K562 (cell line): ENCODE results near the gene MN1. TPM values are rescaled to one million over a fixed set of nuclear protein-coding genes. Genes with fewer than 3 reads are reported as not detected.

ENCODE experiments used
- ATAC-seq: fragments of 200-7000 bp; cut with Tn5 transposase; 3 replicates; pipeline ENCODE4 v1.9.1; 2020; ENCODE audit warnings: moderate library complexity
- BruUV-seq: library from RNA; stranded (reverse); fragments of 400-500 nt; replicated peaks from 2 replicates; lab custom pipeline; 2021; lab: Mats Ljungman, UMichigan
- CTCF ChIA-PET: fragments of 300-600 bp; formaldehyde crosslinking; extraction: SDS; loops from one replicate; lab custom pipeline; 2021; ENCODE audit warnings: low intra/inter-chr PET ratio; lab: Yijun Ruan, JAX
- POLR2A ChIA-PET: fragments of 300-600, 350-650 bp; sonication (Branson Sonifier 250); formaldehyde crosslinking; extraction: SDS; loops from one replicate; lab custom pipeline; 2021; ENCODE audit warnings: antibody characterized with exemption, inconsistent platforms; lab: Yijun Ruan, JAX
- DNase-seq, 4 experiments: peaks; one replicate each; pipeline versions ENCODE4 v3.0.0 to v3.0.0-alpha.2; 2011 to 2018; ENCODE audit warnings: low spot score in 3 of 4, mixed read lengths in 3 of 4; ENCODE audit errors: extremely low read depth in 1 of 4
- FAIRE-seq: peaks from 2 replicates; lab custom pipeline; 2011; peaks lifted over from hg19 to GRCh38; lab: Jason Lieb, UNC
- H2AFZ ChIP-seq: 2 replicates; pipeline ENCODE4 v1.6.0; 2011; ENCODE audit warnings: low read depth, low read length, control low read depth, inconsistent platforms
- H3K27ac ChIP-seq: fragments of 200-600 bp; 3 replicates; pipeline ENCODE4 v1.8.0; 2011; ENCODE audit warnings: low read depth, mild to moderate bottlenecking, control low read depth, inconsistent platforms, low read length, moderate library complexity, mixed read lengths; ENCODE audit errors: extremely low read depth
- H3K27me3 ChIP-seq, 2 experiments: fragments of 300-600 bp in 1 of 2; 2 replicates in 1 of 2; 3 replicates in 1 of 2; pipeline versions ENCODE4 v1.6.0 to v1.8.0; 2011; ENCODE audit warnings: inconsistent platforms in 2 of 2, low read length in 2 of 2, mild to moderate bottlenecking in 1 of 2, mixed read lengths in 1 of 2, moderate library complexity in 1 of 2; ENCODE audit not compliant: control insufficient read depth in 2 of 2, insufficient read depth in 2 of 2
- H3K36me3 ChIP-seq: fragments of 300-600 bp; 3 replicates; pipeline ENCODE4 v1.8.0; 2011; ENCODE audit warnings: mild to moderate bottlenecking, low read length, inconsistent platforms; ENCODE audit not compliant: control insufficient read depth, insufficient read depth
- H3K4me1 ChIP-seq, 2 experiments: fragments of 200-600 bp in 1 of 2; replicated peaks in 1 of 2; 2 replicates in 1 of 2; 3 replicates in 1 of 2; pipeline versions ENCODE4 v1.5.1 to v1.8.0; 2011; ENCODE audit warnings: inconsistent platforms in 2 of 2, low read length in 2 of 2, mild to moderate bottlenecking in 1 of 2, mixed read lengths in 1 of 2, moderate library complexity in 1 of 2; ENCODE audit not compliant: control insufficient read depth in 2 of 2, insufficient read depth in 2 of 2
- H3K4me2 ChIP-seq: 2 replicates; pipeline ENCODE4 v1.6.1; 2011; ENCODE audit warnings: low read length, control low read depth, inconsistent platforms, mixed read lengths; ENCODE audit not compliant: insufficient read depth
- H3K4me3 ChIP-seq: fragments of 200-600 bp; sonication (generic), shearing (Covaris generic); 2 replicates; pipeline ENCODE4 v1.5.1; 2016; ENCODE audit warnings: control low read depth, inconsistent platforms
- H3K79me2 ChIP-seq: fragments of 200-600 bp; 3 replicates; pipeline ENCODE4 v1.8.0; 2011; ENCODE audit warnings: low read length, inconsistent platforms; ENCODE audit not compliant: control insufficient read depth, insufficient read depth
- H3K9ac ChIP-seq, 2 experiments: 2 replicates each; pipeline versions ENCODE4 v1.6.0 to v1.6.1; 2011; ENCODE audit warnings: low read depth in 2 of 2, low read length in 2 of 2, control low read depth in 1 of 2, inconsistent platforms in 1 of 2, mild to moderate bottlenecking in 1 of 2, mixed read lengths in 1 of 2; ENCODE audit not compliant: insufficient read depth in 1 of 2
- H3K9me1 ChIP-seq: one replicate; pipeline ENCODE4 v1.6.0; 2011; ENCODE audit warnings: inconsistent platforms, mild to moderate bottlenecking, low read length, moderate library complexity; ENCODE audit not compliant: control insufficient read depth, insufficient read depth
- H3K9me3 ChIP-seq: replicated peaks from 2 replicates; pipeline ENCODE4 v1.5.1; 2011; ENCODE audit warnings: low read depth, low read length, inconsistent platforms; ENCODE audit not compliant: control insufficient read depth, insufficient read depth
- H4K20me1 ChIP-seq: replicated peaks from 2 replicates; pipeline ENCODE4 v1.6.1; 2011; ENCODE audit warnings: low read length, inconsistent platforms, mixed read lengths; ENCODE audit not compliant: control insufficient read depth, insufficient read depth
- CBX5 ChIP-seq: IDR thresholded peaks from 2 replicates; pipeline ENCODE4 v1.6.1; 2014; ENCODE audit warnings: low read depth, borderline replicate concordance
- CCNT2 ChIP-seq: IDR thresholded peaks from 2 replicates; pipeline ENCODE4 v1.6.1; 2011; ENCODE audit warnings: borderline replicate concordance, low read depth, mild to moderate bottlenecking, moderate library complexity, mixed read lengths, low read length; ENCODE audit not compliant: insufficient read length; ENCODE audit errors: extremely low read depth
- EHMT2 ChIP-seq: fragments of 450-650 bp; IDR thresholded peaks from 2 replicates; pipeline ENCODE4 v1.6.1; 2018; ENCODE audit warnings: antibody characterized with exemption
- HCFC1 ChIP-seq: IDR thresholded peaks from 2 replicates; pipeline ENCODE4 v1.6.1; 2012; ENCODE audit warnings: low read depth, low read length, improper control_type of control experiment
- HNRNPH1 ChIP-seq: fragments of 200-400 bp; formaldehyde crosslinking; optimal IDR thresholded peaks from 2 replicates; pipeline ENCODE3; 2017; ENCODE audit warnings: low read depth, mild to moderate bottlenecking, low read length, moderate library complexity
- KDM1A ChIP-seq, 2 experiments: fragments of 450-650 bp; IDR thresholded peaks; 2 replicates each; pipeline ENCODE4 v1.6.1; 2016; ENCODE audit warnings: mild to moderate bottlenecking in 2 of 2
- KHSRP ChIP-seq: fragments of 450-650 bp; IDR thresholded peaks from 2 replicates; pipeline ENCODE4 v1.6.1; 2017
- NR2C1 ChIP-seq, 2 experiments: fragments of 450-650 bp; IDR thresholded peaks; 2 replicates each; pipeline ENCODE4 v1.6.1; 2017; ENCODE audit warnings: mild to moderate bottlenecking in 2 of 2, antibody characterized with exemption in 1 of 2, inconsistent platforms in 1 of 2, missing compliant biosample characterization in 1 of 2, missing genetic modification characterization in 1 of 2
- SAFB ChIP-seq: fragments of 200-400 bp; formaldehyde crosslinking; IDR thresholded peaks from 2 replicates; pipeline ENCODE4 v1.6.1; 2017; ENCODE audit warnings: low read depth, low read length, borderline replicate concordance
- ZBTB26 ChIP-seq: fragments of 450-650 bp; formaldehyde crosslinking; IDR thresholded peaks from 2 replicates; pipeline ENCODE4 v1.4.0; 2022; ENCODE audit warnings: missing genetic modification characterization
- ZNF584 ChIP-seq: fragments of 200-800 bp; sonication (Bioruptor generic); IDR thresholded peaks from 2 replicates; pipeline ENCODE4 v1.6.1; 2016; ENCODE audit warnings: low read depth, mild to moderate bottlenecking, missing genetic modification characterization, missing compliant biosample characterization
- ZNF639 ChIP-seq, 2 experiments: fragments of 200-800 bp in 1 of 2; sonication (Bioruptor generic) in 1 of 2; sonication (generic) in 1 of 2; formaldehyde crosslinking in 1 of 2; IDR thresholded peaks in 1 of 2; conservative IDR thresholded peaks in 1 of 2; 2 replicates each; pipeline versions ENCODE4 v1.5.0 to v1.6.1; 2016 to 2020; ENCODE audit warnings: missing compliant biosample characterization in 1 of 2, missing genetic modification characterization in 1 of 2, missing genetic modification reagents in 1 of 2
- ZNF764 ChIP-seq: fragments of 250-450 bp; sonication (Bioruptor Pico); IDR thresholded peaks from 2 replicates; pipeline ENCODE4 v1.4.0; 2020; ENCODE audit warnings: low read depth, mild to moderate bottlenecking, moderate library complexity
- WGBS: fragments of 100-300 bp; shearing (Covaris generic); methylation state at CpG from one replicate; pipeline ENCODE4 v1.1.6; 2016; ENCODE audit warnings: low coverage, mixed read lengths; ENCODE audit not compliant: insufficient coverage; ENCODE audit errors: missing lambda C conversion rate; 5-methylcytosine and 5-hydroxymethylcytosine counted together
- in situ Hi-C: fragments of 300-500 bp; cut with MboI; formaldehyde crosslinking; loops from 4 replicates; pipeline ENCODE4 v1.15.0; 2018; ENCODE audit warnings: inconsistent platforms, mixed read lengths
- intact Hi-C: fragments of 100-400 bp; cut with micrococcal nuclease; formaldehyde crosslinking; loops from 2 replicates; pipeline ENCODE4 v1.14.2; 2022
- polyA plus RNA-seq, 8 experiments: library from polyadenylated mRNA; depleted of rRNA in 4 of 8; stranded (reverse) in 5 of 8; unstranded in 3 of 8; fragments of >200 nt; fragmentation: Nextera tagmentation in 2 of 8; fragmentation: Illumina TruSeq in 1 of 8; extraction: Ambion mirVana in 2 of 8; extraction: Trizol in 1 of 8; gene quantifications; 2 replicates each; pipeline versions ENCODE4 v1.2.1 to v1.2.3, GENCODE V29; 2011 to 2014; ENCODE audit warnings: inconsistent platforms in 1 of 8, missing spikeins in 1 of 8
- total RNA-seq, 7 experiments: library from RNA; depleted of rRNA in 6 of 7; stranded (reverse); fragments of >200 nt in 6 of 7; fragmentation: Illumina TruSeq in 2 of 7; extraction: Trizol in 2 of 7; gene quantifications; 2 replicates each; pipeline versions ENCODE4 v1.2.1 to v1.2.3, GENCODE V29; 2011 to 2021; ENCODE audit warnings: low replicate concordance in 1 of 7

The MN1 gene
- total and polyA plus RNA-seq, 9 of the 15 experiments (the other 6 are each of a cell fraction or from before 2014, with no cell fraction given): under 0.01 to 0.05 (median 0.03) TPM; not detected in 5

- in situ Hi-C loops: no loop called here
These were observed 3.0 kb downstream of the MN1 start for GRCh38 chr22:27798511-27799014.

GRCh38 chr22:27797520-27798391, 3.8 kb downstream of the MN1 start:
- intact Hi-C loops (no loop called here), in situ Hi-C loops (no loop called here)
- POLR2A ChIA-PET: interaction anchor here (0.7 kb wide), 1 partner anchor 191 kb away, joined by 3 read pairs; no protein-coding TSS in a partner anchor
- Histone ChIP-seq H3K9ac (no peak overlapping the region), H3K79me2 (no peaks in the 10 kb centered on the region), H3K9me3 (no peaks in the 10 kb centered on the region), H3K27ac (no peak overlapping the region), H3K4me3 (no peak overlapping the region), H3K4me2 (no peak overlapping the region), H3K36me3 (no peaks in the 10 kb centered on the region), H3K9me1 (no peaks in the 10 kb centered on the region), H3K4me1 (peaks cover 0 to 33% of the 10 kb centered on the region in 2 experiments; a peak in 2 of 5 replicates), H3K27me3 (peaks cover 5 to 27% of the 10 kb centered on the region in 2 experiments; a peak in 4 of 5 replicates), H2AFZ (no peak overlapping the region), H4K20me1 (no peaks in the 10 kb centered on the region)
- CTCF ChIA-PET: no interaction called here
- ATAC-seq (no peak), DNase-seq (no peak), FAIRE-seq (no peak)
- 43% methylated on average over 5 of the region's 86 CpGs for WGBS
- no TSS peak for BruUV-seq
- TF ChIP-seq SAFB (no peak), NR2C1 (IDR thresholded peaks at IDR 0.05) (no peak), NR2C1 (tag; IDR thresholded peaks at IDR 0.05) (no peak), ZNF584 (no peak), ZNF639 (CRISPR knock-in tag; conservative IDR thresholded peaks at IDR 0.05 in 1 of 2, IDR thresholded peaks at IDR 0.05 in 1 of 2) (no peak), HCFC1 (no peak), ZNF764 (CRISPR knock-in tag) (no peak), ZBTB26 (no peak), HNRNPH1 (no peak), KHSRP (no peak)

More at GRCh38 chr22:27798511-27799014, 3.0 kb downstream of the MN1 start:
- Histone ChIP-seq H4K20me1 (no peaks in the 10 kb centered on the region), H3K9me3 (no peaks in the 10 kb centered on the region), H3K4me3 (no peak overlapping the region), H3K79me2 (no peaks in the 10 kb centered on the region), H3K36me3 (no peaks in the 10 kb centered on the region), H3K4me2 (no peak overlapping the region), H3K9me1 (no peaks in the 10 kb centered on the region), H3K9ac (no peak overlapping the region), H3K27ac (no peak overlapping the region), H2AFZ (no peak overlapping the region), H3K27me3 (peaks cover 4 to 27% of the 10 kb centered on the region in 2 experiments; a peak in 4 of 5 replicates), H3K4me1 (peaks cover 0 to 33% of the 10 kb centered on the region in 2 experiments; a peak in 2 of 5 replicates)
- DNase-seq (no peak), FAIRE-seq (no peak), ATAC-seq (no peak)
- POLR2A ChIA-PET: no interaction called here
- CTCF ChIA-PET: no interaction called here
- TF ChIP-seq EHMT2: no peak
- TF ChIP-seq CBX5: no peak
- no peak for TF ChIP-seq KDM1A (IDR thresholded peaks at IDR 0.05)
- no peak for TF ChIP-seq CCNT2
- 48% methylated on average over 11 of the region's 44 CpGs for whole genome bisulfite sequencing
- no TSS peak for BruUV-seq
- intact Hi-C loops: no loop called here
